Lower leg skin (tissue), 4 donors: ENCODE measurements around the gene MYO18A. TPM values are rescaled to one million over a fixed set of nuclear protein-coding genes. Genes with fewer than 3 reads are reported as not detected.

Source experiments
- DNase-seq, 2 donors: peaks; one replicate each; pipeline ENCODE4 v3.0.0-alpha.2; 2019; ENCODE audit warnings: low spot score in 2 of 2
- H3K4me3 ChIP-seq: fragments of 200-600 bp; sonication (generic); 2 replicates; pipeline ENCODE4 v1.5.1; 2017; ENCODE audit warnings: mild to moderate bottlenecking, low read depth; ENCODE audit not compliant: poor library complexity, severe bottlenecking
- CTCF ChIP-seq, 3 donors: fragments of 450-650 bp; IDR thresholded peaks; one replicate each; pipeline ENCODE4 v1.5.1; 2016; ENCODE audit warnings: antibody characterized with exemption in 3 of 3, mild to moderate bottlenecking in 3 of 3, moderate library complexity in 2 of 3
- POLR2A ChIP-seq, 2 donors: fragments of 450-650 bp; IDR thresholded peaks; one replicate each; pipeline ENCODE4 v1.6.1; 2016 to 2017; ENCODE audit warnings: antibody characterized with exemption in 2 of 2, mild to moderate bottlenecking in 1 of 2, moderate library complexity in 1 of 2
- WGBS, 2 donors: methylation state at CpG; one replicate each; pipeline ENCODE4 v1.1.5; 2018; 5-methylcytosine and 5-hydroxymethylcytosine counted together
- intact Hi-C: fragments of 100-400 bp; cut with DNase I; formaldehyde crosslinking; loops from one replicate; pipeline ENCODE4 v1.15.0; 2023; ENCODE audit warnings: low total_unique reads
- total RNA-seq, 4 donors: library from RNA; depleted of rRNA; stranded (reverse); fragments of >200 nt; gene quantifications; one replicate each; pipeline ENCODE4 v1.1.0, GENCODE V29; 2016

Gene MYO18A
- total RNA-seq, 4 donors from 2014 or later, result 87.3 to 123 (median 94.0) TPM

GRCh38 chr17:29103341-29103740, 76.9 kb downstream of the MYO18A start:
- DNase-seq, result no peak
- no peak for TF ChIP-seq CTCF (IDR thresholded peaks at IDR 0.05)
- TF ChIP-seq POLR2A (IDR thresholded peaks at IDR 0.05), result no peak

GRCh38 chr17:29102741-29103181, 77.4 kb downstream of the MYO18A start:
- WGBS, 2 donors, result 70 to 74% methylated on average over 11 of the region's 11 CpGs

More at GRCh38 chr17:29103341-29103740, 76.9 kb downstream of the MYO18A start:
- intact Hi-C loops, result no loop called here
- no peak overlapping the region for H3K4me3 ChIP-seq
- WGBS, 2 donors, result 84 to 100% methylated on average over 4 of the region's 4 CpGs

GRCh38 chr17:29102046-29102445, 78.2 kb downstream of the MYO18A start:
- TF ChIP-seq CTCF (IDR thresholded peaks at IDR 0.05) (no peak), POLR2A (IDR thresholded peaks at IDR 0.05) (no peak)
- WGBS, 2 donors, result 87 to 88% methylated on average over 3 of the region's 3 CpGs
- intact Hi-C loops, result no loop called here

More at GRCh38 chr17:29102741-29103181, 77.4 kb downstream of the MYO18A start:
- no peak overlapping the region for H3K4me3 ChIP-seq
- no peak for DNase-seq
- TF ChIP-seq CTCF (IDR thresholded peaks at IDR 0.05) (no peak), POLR2A (IDR thresholded peaks at IDR 0.05) (no peak)
- intact Hi-C loops, result no loop called here

GRCh38 chr17:29100296-29100695, 79.9 kb downstream of the MYO18A start:
- no peak for DNase-seq
- WGBS, 2 donors, result 68 to 74% methylated on average over 8 of the region's 8 CpGs
- intact Hi-C loops, result no loop called here
- H3K4me3 ChIP-seq, result no peak overlapping the region
- TF ChIP-seq POLR2A (IDR thresholded peaks at IDR 0.05) (no peak), CTCF (IDR thresholded peaks at IDR 0.05) (no peak)

More at GRCh38 chr17:29102046-29102445, 78.2 kb downstream of the MYO18A start:
- no peak overlapping the region for H3K4me3 ChIP-seq
- DNase-seq, result no peak

GRCh38 chr17:29099527-29099926, 80.7 kb downstream of the MYO18A start:
- H3K4me3 ChIP-seq, result no peak overlapping the region
- DNase-seq, result no peak
- 65 to 71% methylated on average over 5 of the region's 5 CpGs for WGBS, 2 donors
- TF ChIP-seq CTCF (IDR thresholded peaks at IDR 0.05), result no peak
- TF ChIP-seq POLR2A (IDR thresholded peaks at IDR 0.05), result no peak
- intact Hi-C loops, result no loop called here

GRCh38 chr17:29096094-29096493, 84.1 kb downstream of the MYO18A start:
- no peak for TF ChIP-seq POLR2A (IDR thresholded peaks at IDR 0.05)
- intact Hi-C loops, result no loop called here
- 51 to 61% methylated on average over 6 of the region's 6 CpGs for WGBS, 2 donors
- DNase-seq, result no peak
- no peak overlapping the region for H3K4me3 ChIP-seq
